Measurements from ENCODE around the gene NHERF1.

Gene NHERF1

DNA sequence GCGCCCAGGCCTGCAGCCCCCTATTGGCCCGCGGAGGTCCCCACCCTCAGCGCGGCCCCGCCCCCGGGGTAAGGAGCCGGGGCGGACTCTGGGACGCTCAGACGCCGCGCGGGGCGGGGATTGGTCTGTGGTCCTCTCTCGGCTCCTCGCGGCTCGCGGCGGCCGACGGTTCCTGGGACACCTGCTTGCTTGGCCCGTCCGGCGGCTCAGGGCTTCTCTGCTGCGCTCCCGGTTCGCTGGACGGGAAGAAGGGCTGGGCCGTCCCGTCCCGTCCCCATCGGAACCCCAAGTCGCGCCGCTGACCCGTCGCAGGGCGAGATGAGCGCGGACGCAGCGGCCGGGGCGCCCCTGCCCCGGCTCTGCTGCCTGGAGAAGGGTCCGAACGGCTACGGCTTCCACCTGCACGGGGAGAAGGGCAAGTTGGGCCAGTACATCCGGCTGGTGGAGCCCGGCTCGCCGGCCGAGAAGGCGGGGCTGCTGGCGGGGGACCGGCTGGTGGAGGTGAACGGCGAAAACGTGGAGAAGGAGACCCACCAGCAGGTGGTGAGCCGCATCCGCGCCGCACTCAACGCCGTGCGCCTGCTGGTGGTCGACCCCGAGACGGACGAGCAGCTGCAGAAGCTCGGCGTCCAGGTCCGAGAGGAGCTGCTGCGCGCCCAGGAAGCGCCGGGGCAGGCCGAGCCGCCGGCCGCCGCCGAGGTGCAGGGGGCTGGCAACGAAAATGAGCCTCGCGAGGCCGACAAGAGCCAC lies at the start of gene NHERF1:
NHERF1 (plus strand) TSS at position 100 of the 750 bp plus-strand sequence; CDS start at position 319, 219 bp downstream.
- peak; percentile 90 for DNase-seq (ENCODE audit: low read depth)

DNA sequence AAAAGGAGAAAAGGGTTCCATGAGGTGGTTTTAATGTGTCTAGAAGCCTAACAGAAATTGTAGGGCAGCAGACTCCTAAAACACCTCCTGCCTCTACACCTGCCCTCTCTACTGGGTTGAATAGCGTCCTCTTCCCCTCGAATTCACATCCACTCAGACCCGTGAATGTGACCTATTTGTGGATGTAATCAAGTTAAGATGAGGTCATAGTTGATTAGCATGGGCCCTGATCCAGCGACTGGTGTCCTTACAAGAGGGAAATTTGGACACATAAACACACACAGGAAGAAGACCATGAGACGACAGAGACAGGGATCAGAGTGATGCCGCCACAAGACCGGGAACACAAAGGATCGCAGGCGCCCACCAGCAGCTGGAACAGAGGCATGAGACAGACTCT lies 49.2 kb upstream of the NHERF1 start:
- no peak for DNase-seq (ENCODE audit: low read depth)

DNA sequence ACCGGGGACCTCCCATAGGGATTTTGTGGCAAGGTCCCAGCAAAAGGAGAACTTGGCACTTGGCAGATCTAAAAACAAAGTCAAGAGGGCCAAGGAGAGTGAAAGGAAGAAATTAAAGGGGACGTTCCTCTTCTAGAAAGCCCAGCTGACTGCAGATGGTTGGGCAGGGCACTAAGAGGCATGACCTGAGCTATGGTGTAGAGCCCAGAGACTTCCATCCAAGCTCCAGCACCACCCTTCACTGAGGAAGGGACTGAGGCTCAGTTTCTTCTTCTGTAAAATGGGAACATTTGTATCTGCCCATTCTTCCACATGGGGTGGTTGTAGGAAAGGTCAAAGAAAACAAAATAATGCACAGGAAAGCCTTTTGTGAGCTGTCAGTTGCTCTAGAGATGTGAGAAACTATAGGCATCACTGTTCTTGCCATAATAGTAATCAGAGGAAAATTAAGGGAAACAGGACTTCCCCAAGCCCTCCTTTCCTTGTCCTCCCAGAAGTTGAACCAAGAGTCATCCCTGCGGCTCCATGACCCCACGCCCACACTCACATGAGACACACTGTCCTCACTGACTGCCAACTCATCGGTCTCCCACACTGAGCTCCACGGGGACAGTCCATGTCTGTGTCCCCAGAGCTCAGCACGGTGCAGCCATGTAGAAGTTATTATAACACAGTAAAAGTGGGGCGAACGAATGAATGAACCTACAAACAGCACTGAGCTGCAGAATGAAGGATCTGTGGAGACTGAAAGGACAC lies 46.1 kb upstream of the NHERF1 start:
- no peak for DNase-seq (ENCODE audit: low read depth)

DNA sequence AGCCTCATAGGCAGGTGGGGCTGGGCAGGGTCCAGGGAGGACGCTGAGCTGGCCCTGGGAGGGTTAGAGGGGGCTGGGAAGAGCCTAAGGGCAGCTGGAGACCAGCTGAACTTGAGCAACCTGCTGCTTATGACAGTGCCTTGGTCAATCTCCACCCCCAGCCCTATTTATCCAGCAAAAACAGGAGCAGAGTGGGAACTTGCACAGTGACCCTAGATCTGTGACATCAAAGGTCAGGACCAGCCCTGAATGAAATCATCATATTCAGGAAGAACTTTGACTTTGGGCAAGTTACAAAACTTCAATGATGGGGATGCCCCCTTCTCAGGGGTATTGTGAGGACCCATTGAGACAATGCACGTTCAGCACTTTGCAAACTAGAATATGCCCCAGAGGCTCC lies 45.1 kb upstream of the NHERF1 start:
- no peak for DNase-seq (ENCODE audit: low read depth)

DNA sequence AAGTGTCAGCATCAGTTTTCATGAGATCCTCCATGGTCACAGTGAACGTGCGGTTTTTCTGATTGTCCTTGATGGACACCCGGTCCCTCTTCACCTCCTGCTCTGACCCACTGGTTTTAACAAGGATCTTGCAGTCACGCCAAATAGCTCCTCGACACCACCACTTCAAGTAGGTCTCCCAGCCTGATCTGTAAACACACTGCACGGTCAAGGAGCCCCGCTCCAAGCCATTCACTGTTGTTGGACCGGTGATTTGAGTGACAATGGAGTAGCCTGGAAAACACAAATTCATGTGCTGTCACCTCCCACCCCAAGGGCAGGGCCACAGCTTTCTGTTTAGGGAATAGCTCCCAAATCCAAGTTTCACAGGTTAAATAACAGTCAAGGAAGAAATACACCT lies 43.9 kb upstream of the NHERF1 start:
- no peak for DNase-seq (ENCODE audit: low read depth)

DNA sequence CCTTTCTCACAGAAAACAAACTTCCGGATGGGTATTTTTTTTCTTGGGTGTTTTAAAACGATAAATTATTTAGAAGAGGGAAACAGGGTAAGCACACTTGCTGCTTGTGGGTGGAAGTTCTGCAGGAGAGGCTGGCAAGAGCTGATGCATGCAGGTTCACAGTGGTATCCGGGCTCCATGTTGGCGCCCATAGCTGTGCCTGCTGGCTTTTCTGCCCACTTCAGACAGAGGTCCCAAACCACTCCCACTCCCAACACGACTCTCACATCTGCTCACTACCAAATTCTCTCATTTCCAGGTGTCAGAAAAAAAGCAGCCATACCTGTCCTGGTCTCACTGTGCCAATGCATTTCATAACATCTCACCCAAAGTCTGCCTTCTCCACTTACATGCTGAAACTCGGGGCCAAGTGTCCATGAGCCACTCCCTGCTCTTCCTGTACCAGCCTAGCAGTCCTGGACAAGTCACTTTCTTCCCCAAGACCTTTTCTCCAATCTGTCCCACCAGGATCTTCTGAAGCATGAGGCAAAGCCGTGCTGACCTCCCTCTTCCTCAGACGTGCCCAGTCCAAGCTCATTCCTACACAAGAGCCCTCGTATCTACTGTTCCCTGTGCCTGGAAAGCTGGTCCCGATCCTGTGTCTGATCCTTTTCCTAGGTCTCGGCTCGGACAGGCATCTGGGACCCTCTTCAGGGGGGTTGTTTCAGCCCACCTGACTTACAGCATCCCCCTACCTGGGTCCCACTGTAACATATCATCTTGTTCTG lies 37.2 kb upstream of the NHERF1 start:
- no peak for DNase-seq (ENCODE audit: low read depth)

DNA sequence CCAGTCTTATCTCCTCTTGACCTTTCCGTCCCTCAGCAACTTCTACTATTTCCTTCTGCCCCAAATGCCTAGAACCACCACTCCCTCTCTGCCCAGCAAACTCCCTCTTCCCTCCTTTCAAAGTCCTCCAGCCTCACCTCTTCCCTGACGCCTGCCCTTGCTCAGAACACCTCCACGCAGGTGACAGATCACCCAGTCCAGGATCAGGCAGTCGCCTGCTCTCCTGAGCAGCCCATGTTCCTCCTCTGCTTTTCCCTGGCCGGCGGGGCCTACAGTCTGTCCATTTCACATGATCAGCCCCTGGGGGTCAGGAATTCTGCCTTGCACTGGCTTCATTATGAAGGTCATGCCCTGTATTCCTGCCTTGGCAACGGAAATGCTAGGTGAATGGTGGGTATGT lies 36.1 kb upstream of the NHERF1 start:
- no peak for DNase-seq (ENCODE audit: low read depth)

DNA sequence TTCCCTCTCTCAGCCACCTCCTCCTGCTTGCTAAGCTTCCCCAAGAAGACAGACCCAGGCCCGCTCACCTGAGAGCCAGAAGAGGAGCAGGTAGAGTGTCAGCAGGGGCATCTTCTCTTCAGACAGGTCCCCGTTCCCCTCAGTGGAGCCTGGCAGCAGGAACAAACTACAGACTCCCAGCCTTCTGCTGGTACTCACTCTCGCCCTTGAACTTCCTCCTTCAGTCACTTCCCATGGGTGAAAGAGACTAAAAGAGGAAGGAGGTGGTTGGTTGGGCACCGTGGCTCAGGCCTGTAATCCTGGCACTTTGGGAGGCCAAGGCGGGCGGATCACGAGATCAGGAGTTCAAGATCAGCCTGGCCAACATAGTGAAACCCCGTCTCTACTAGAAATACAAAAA lies 35.7 kb upstream of the NHERF1 start, which contains the start of gene CD300LF:
CD300LF (minus strand) TSS at position 168 of the 400 bp plus-strand sequence; CDS start at position 111, 57 bp downstream.
- no peak for DNase-seq (ENCODE audit: low read depth)

DNA sequence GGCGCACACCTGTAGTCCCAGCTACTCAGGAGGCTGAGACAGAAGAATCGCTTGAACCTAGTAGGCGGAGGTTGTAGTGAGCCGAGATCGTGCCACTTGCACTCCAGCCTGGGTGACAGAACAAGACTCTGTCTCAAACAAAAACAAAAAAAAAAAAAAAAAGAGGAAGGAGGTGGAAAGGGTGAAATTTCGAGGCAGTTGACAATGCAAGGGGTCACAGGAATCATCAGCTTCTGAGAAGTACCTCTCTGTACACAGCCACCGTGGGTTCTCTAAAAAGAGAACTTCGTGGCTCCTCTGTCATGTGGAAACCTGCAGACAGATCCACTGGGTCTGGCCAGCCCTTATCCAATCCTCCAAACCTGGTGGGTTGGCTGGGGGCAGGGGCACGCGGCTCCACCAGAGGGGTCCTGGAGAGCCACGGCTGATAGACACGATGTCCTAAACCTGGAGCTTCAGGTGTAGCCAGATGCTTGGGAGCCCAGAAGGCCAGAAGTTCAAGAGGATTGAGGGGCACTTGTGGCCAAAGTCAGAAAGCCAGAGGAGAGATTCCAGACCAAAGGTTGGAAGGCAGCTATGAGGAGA lies 35.2 kb upstream of the NHERF1 start:
- DNase-seq (ENCODE audit: low read depth), result no peak

DNA sequence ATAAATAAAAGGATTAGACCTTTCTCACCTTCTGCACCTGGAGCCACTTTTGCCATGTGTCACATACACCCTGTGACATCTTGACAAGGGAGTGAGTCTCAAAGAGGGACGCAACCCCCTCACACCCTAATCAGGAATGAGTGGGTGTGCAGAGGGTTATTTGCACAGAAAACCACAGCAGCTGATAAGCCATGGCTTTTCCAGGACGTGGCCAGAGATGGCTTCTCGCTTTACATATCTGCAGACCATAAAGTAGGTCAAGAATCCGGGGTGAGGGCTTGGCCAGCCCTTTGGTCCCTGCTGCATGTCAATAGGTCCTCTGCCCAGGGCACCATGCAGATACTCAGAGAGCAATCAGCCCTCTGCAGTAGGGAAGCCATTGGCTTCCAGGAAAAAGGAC lies 33.3 kb upstream of the NHERF1 start:
- no peak for DNase-seq (ENCODE audit: low read depth)

DNA sequence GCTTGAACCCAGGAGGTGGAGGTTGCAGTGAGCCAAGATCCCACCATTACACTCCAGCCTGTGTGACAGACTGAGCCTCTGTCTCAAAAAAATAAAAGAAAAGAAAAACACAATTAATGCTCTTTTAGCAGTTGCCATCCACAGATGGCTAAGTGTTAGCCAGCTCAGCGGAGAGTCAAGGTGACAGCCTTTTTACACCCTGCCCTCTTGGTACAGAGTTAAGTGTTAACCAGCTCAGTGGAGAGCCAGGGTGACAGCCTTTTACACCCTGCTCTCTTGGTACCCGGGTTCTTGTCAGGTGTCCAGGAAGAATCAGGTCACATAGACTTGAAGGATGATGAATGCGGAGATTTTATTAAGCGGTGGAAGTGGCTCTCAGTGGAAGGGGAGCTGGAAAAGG lies 27.9 kb upstream of the NHERF1 start:
- DNase-seq (ENCODE audit: low read depth), result no peak

DNA sequence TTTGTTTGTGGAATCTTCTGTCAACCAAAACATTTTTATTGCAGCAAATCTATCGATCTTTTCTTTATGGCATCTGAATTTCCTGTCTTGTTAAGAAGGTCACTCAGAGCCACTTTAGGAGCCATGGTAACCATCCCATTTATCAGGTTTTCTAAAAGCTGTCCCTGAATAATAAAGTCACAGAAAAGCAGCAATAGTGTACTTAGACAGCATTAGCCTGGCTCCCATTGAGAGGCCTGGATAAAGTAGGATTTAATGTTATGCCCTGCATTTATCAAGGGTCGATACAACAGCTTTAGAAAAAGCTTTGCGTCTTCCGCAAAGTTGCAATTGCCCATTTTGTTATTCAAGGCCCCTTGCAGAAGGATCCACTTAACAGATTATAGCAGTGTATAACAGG lies 25.6 kb upstream of the NHERF1 start:
- no peak for DNase-seq (ENCODE audit: low read depth)

DNA sequence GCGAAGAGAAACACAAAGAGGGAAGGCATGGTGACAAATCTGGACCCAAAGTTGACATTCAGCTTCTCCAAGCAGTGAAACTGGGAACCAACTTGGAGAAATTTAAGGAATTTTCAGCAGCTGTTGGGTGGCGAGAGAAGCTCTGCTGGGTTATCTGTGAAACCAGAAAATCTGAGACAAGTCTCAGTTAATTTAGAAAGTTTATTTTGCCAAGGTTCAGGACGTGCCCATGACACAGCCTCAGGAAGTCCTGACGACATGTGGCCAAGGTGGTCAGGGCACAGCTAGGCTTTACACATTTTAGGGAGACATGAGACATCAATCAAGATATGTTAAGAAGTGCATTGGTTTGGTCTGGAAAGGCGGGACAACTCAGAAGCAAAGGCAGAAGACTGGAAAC lies 24.5 kb upstream of the NHERF1 start:
- DNase-seq (ENCODE audit: low read depth), result no peak

DNA sequence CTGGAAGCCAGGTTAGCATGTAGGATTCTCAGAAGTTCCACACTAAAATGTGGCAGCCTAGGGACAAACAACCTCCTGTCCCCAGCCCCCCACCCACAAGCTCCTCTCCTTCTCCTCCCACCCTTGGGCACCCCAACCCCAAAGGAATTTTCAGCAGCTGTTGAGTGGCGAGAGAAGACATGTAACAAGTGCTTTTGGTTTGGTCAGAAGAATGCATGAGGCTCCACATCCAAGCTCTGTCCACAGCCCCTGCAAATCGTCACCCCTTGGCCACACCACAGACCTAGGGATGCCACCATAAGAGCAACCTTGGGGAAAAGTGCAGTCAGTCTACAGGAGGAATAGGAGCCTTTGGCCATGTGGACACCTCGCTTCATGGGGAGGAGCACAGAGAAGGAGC lies 23.3 kb upstream of the NHERF1 start:
- DNase-seq (ENCODE audit: low read depth), result no peak

DNA sequence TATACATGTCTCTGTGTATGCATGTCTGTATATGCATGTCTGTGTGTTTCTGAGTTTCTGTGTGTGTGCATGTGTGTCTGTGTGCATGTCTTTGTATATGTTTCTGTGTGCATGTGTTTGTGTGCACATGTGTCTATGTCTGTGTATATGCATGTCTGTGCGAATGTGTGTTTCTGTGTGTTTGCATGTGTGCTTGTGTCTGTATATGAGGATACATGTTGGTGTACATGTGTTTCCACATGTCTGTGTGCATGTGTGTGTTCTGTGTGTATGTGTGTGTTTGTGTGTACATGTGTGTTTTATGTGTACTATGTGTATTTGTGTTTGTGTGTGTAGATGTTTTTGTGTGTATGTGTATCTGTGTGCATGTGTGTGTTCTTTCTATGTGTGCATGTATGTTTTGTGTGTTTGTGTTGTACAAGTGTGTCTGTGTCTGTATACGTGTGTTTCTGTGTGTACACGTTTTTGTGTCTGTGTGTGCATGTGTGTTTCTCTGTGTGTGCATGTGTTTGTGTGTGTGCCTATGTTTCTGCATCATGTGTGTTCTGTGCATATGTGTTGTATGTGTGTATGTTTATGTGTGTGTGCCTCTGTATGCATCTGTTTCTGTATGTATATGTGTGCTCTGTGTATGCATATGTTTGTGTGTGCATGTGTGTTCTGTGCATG lies 20.3 kb upstream of the NHERF1 start:
- no peak for DNase-seq (ENCODE audit: low read depth)

DNA sequence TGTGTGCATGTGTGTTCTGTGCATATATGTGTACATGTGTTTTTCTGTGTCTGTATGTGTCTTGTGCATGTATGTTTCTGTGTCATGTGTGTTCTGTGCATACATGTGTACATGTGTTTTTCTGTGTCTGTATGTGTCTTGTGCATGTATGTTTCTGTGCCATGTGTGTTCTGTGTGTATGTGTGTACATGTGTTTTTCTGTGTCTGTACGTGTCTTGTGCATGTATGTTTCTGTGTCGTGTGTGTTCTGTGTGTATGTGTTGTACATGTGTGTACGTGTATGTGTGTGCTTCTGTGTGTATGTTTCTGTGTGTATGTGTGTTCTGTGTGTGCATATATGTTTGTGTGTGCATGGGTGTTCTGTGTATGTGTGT lies 19.7 kb upstream of the NHERF1 start:
- no peak for DNase-seq (ENCODE audit: low read depth)

DNA sequence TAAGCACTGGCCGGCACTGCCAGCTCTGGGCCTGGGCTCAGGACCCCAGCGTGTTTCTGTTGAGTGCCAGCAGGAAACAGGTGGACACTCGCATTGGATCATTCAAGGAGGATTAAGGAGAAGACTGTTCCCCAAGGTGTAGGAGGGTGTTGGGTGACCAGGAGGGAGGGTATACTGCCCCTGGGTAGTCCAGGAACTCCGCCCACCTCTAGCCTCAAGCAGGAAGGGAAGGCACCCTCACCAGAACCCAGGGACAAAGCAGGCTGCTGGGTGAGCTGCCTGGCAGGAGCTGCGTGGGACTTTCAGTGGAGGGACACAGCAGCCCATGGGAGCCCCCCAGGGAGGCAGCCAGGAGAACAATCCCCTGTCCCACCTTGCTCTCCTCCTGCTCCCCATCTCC lies 19.1 kb upstream of the NHERF1 start:
- DNase-seq (ENCODE audit: low read depth), result no peak

DNA sequence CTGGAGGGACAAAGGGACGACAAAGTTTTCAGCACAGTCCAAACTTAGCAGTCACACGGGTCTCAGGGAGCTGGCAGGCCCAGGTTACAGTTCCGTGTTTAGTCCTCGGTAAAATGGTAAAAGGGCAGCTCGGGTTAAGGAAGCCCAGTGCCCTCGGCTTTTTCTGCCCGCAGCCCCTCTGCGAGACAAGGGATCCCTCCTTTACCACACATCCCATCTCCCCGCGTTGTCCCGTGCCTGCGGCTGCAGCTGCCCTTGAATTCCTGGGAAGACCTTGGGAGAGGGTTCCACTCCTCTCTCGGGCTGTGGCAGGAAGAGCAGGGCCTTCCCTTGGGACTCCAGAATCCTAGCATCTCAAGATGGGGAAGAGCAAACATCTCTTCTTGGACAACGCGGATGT lies 18.6 kb upstream of the NHERF1 start:
- DNase-seq (ENCODE audit: low read depth), result no peak

DNA sequence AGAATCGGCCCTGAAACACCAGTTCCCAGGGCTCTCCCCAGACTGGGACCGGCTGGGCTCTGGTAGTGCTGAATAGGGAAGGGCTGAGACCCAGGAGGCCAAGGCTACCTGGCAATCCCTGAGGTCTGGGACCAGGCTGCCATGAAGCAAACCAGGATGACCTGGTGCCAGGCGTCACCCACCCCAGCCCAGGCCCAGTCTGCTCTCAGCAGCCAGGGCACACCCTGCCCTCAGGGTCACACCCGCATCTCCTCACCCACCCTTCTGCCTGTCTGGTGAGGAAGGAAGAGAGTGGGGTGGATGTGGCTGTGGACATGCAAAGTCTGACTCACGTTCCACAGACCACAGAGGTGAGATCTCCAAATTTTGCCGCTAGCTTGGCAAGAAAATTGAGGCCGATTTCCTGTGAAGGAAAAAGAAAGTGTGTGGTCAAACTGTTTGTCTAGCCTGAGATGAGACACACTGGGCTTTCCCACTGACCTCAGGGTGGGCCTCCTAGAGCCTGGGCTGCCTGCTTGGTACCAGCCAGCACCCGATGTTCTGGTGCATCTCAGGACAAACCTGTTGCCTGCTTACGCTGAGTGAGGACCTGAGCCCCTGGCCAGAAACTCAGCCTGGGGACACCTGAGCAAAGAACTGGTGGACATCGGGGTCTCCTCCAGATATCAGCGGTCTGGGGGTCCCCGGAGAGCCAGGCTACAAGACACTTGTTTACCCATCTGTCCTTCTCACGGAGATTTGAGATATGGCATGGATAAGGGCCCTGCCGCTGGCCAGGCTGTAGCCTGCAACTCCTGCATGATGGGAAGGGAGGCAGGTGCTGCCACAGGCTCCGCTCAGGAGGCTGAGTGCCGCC lies 17.7 kb upstream of the NHERF1 start:
- peak; percentile 36 for DNase-seq (ENCODE audit: low read depth)

DNA sequence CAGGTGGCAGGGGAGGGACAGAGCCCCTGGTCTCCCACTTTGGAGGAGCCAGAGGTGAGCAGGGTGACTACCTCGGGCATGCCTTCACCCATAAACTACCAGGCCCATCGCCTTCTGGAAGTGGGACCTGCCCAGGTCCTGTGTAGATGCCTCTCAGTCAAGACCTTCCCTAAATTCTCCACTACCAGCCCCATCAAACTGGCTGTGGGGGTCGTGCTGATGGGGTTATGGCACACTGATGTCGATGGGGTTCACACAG lies 17.2 kb upstream of the NHERF1 start:
- no peak for DNase-seq (ENCODE audit: low read depth)
